Endothelial cell of umbilical vein (primary cell): ENCODE data around the gene RELN. TPM values are rescaled to one million over a fixed set of nuclear protein-coding genes. Genes with fewer than 3 reads are reported as not detected.

Source experiments
- BruUV-seq: library from RNA; stranded (reverse); fragments of 400-500 nt; replicated peaks from 2 replicates; lab custom pipeline; 2021; lab: Mats Ljungman, UMichigan
- CTCF ChIA-PET: fragments of 300-600, 350-600 bp; sonication (Branson Sonifier 250); formaldehyde crosslinking; loops from one replicate; lab custom pipeline; 2021; ENCODE audit warnings: antibody characterized with exemption, inconsistent platforms; lab: Charles Lee
- POLR2A ChIA-PET: fragments of 300-600, 350-600 bp; sonication (Branson Sonifier 250); formaldehyde crosslinking; loops from one replicate; lab custom pipeline; 2021; ENCODE audit warnings: antibody characterized with exemption, inconsistent platforms; lab: Charles Lee
- DNase-seq: peaks from one replicate; pipeline ENCODE4 v3.0.0-alpha.2; 2011; ENCODE audit warnings: low read depth, low spot score
- FAIRE-seq: peaks from 2 replicates; lab custom pipeline; 2011; peaks lifted over from hg19 to GRCh38; lab: Jason Lieb, UNC
- H2AFZ ChIP-seq: 2 replicates; pipeline ENCODE4 v1.6.0; 2012; ENCODE audit warnings: low read depth, low read length, control low read depth, inconsistent platforms
- H3K27ac ChIP-seq: 2 replicates; pipeline ENCODE4 v1.5.1; 2011; ENCODE audit warnings: low read depth, mild to moderate bottlenecking, control low read depth, low read length, moderate library complexity; ENCODE audit not compliant: insufficient read depth
- H3K27me3 ChIP-seq, 2 experiments: 2 replicates each; pipeline versions ENCODE4 v1.6.0 to v1.6.1; 2011; ENCODE audit warnings: low read length in 2 of 2, mixed read lengths in 1 of 2; ENCODE audit not compliant: control insufficient read depth in 2 of 2, insufficient read depth in 2 of 2
- H3K36me3 ChIP-seq, 2 experiments: 2 replicates in 1 of 2; 3 replicates in 1 of 2; pipeline ENCODE4 v1.5.1; 2011; ENCODE audit warnings: low read length in 2 of 2, mild to moderate bottlenecking in 1 of 2, moderate library complexity in 1 of 2; ENCODE audit not compliant: control insufficient read depth in 2 of 2, insufficient read depth in 2 of 2; ENCODE audit errors: extremely low read depth in 1 of 2
- H3K4me1 ChIP-seq: 3 replicates; pipeline ENCODE4 v1.5.1; 2011; ENCODE audit warnings: mild to moderate bottlenecking, low read length; ENCODE audit not compliant: control insufficient read depth, insufficient read depth; ENCODE audit errors: extremely low read depth
- H3K4me2 ChIP-seq: 2 replicates; pipeline ENCODE4 v1.6.1; 2011; ENCODE audit warnings: low read length, control low read depth, mixed read lengths; ENCODE audit not compliant: insufficient read depth
- H3K4me3 ChIP-seq, 3 experiments: fragments of 200-600 bp in 1 of 3; sonication (generic), shearing (Covaris generic) in 1 of 3; replicated peaks in 1 of 3; 2 replicates each; pipeline ENCODE4 v1.5.1; 2011 to 2016; ENCODE audit warnings: control low read depth in 3 of 3, low read length in 3 of 3, mild to moderate bottlenecking in 2 of 3, inconsistent platforms in 1 of 3, low read depth in 1 of 3, moderate library complexity in 1 of 3; ENCODE audit not compliant: insufficient read depth in 1 of 3
- H3K79me2 ChIP-seq: 2 replicates; pipeline ENCODE4 v1.6.0; 2012; ENCODE audit warnings: low read length, inconsistent platforms; ENCODE audit not compliant: control insufficient read depth, insufficient read depth
- H3K9ac ChIP-seq: replicated peaks from 2 replicates; pipeline ENCODE3; 2011; ENCODE audit warnings: low read length, control low read depth; ENCODE audit not compliant: insufficient read depth; ENCODE audit errors: extremely low read depth
- H3K9me1 ChIP-seq: replicated peaks from 3 replicates; pipeline ENCODE4 v1.6.0; 2011; ENCODE audit warnings: mild to moderate bottlenecking, low read length; ENCODE audit not compliant: control insufficient read depth, insufficient read depth; ENCODE audit errors: extremely low read depth
- H3K9me3 ChIP-seq: replicated peaks from 2 replicates; pipeline ENCODE4 v1.5.1; 2012; ENCODE audit warnings: low read length, inconsistent platforms; ENCODE audit not compliant: control insufficient read depth, insufficient read depth
- H4K20me1 ChIP-seq: replicated peaks from 2 replicates; pipeline ENCODE3; 2011; ENCODE audit warnings: mild to moderate bottlenecking, low read length; ENCODE audit not compliant: control insufficient read depth, insufficient read depth; ENCODE audit errors: extremely low read depth
- EZH2 ChIP-seq: IDR thresholded peaks from 2 replicates; pipeline ENCODE4 v1.6.1; 2012; ENCODE audit warnings: borderline replicate concordance, low read depth, mild to moderate bottlenecking, moderate library complexity, low read length, inconsistent platforms; ENCODE audit not compliant: severe bottlenecking
- FOS ChIP-seq: IDR thresholded peaks from 2 replicates; pipeline ENCODE4 v1.6.1; 2011; ENCODE audit warnings: mild to moderate bottlenecking, low read length, moderate library complexity, borderline replicate concordance; ENCODE audit not compliant: insufficient read depth
- GATA2 ChIP-seq: IDR thresholded peaks from 2 replicates; pipeline ENCODE4 v1.7.0; 2011; ENCODE audit warnings: low read depth, mild to moderate bottlenecking, moderate library complexity, mixed read lengths, low read length; ENCODE audit not compliant: insufficient read length, insufficient read depth
- JUN ChIP-seq: IDR thresholded peaks from 2 replicates; pipeline ENCODE4 v1.6.1; 2011; ENCODE audit warnings: borderline replicate concordance, low read depth; ENCODE audit not compliant: insufficient read length, insufficient read depth
- MYC ChIP-seq: IDR thresholded peaks from one replicate; pipeline ENCODE4 v1.6.1; 2011; ENCODE audit warnings: mild to moderate bottlenecking, low read depth, low read length
- POLR2A ChIP-seq: IDR thresholded peaks from 2 replicates; pipeline ENCODE4 v1.6.1; 2012; ENCODE audit warnings: low read depth, mild to moderate bottlenecking, control low read depth, low read length
- POLR2AphosphoS5 ChIP-seq: IDR thresholded peaks from 2 replicates; pipeline ENCODE4 v1.6.1; 2012; ENCODE audit warnings: low read depth, mild to moderate bottlenecking, control low read depth, low read length, moderate library complexity; ENCODE audit not compliant: insufficient read depth
- dilution Hi-C: fragments of 300-500 bp; cut with MboI; formaldehyde crosslinking; loops from one replicate; pipeline ENCODE4 v1.15.0; 2019; ENCODE audit warnings: low sequenced_read_pairs; ENCODE audit not compliant: extremely low pct_ligation_motif_present
- intact Hi-C: fragments of 100-400 bp; cut with micrococcal nuclease; formaldehyde crosslinking; loops from one replicate; pipeline ENCODE4 v1.10.0; 2022
- polyA plus RNA-seq, 4 experiments: library from polyadenylated mRNA; depleted of rRNA in 3 of 4; stranded (reverse) in 3 of 4; unstranded in 1 of 4; fragments of >200 nt; gene quantifications; 2 replicates each; pipeline versions ENCODE4 v1.2.1 to v1.2.3, GENCODE V29; 2011 to 2012; ENCODE audit warnings: missing spikeins in 1 of 4
- total RNA-seq: library from RNA; stranded (reverse); gene quantifications from 2 replicates; pipeline ENCODE4 v1.2.3, GENCODE V29; 2021
- TF ChIP-seq, protein P1 (sequence below), 2 donors: IDR thresholded peaks; 1 replicate in 1 of 2; 2 replicates in 1 of 2; pipeline ENCODE4 v1.5.1; 2011; ENCODE audit warnings: low read length in 2 of 2, mild to moderate bottlenecking in 2 of 2, moderate library complexity in 2 of 2, control low read depth in 1 of 2, inconsistent platforms in 1 of 2, low read depth in 1 of 2; ENCODE audit not compliant: insufficient read depth in 1 of 2; ENCODE audit errors: extremely low read depth in 1 of 2

Gene RELN
- total and polyA plus RNA-seq, 2 donors (not counting 3 experiments of a cell fraction or from before 2014, with no cell fraction given), result 0.15 to 0.22 TPM

DNA sequence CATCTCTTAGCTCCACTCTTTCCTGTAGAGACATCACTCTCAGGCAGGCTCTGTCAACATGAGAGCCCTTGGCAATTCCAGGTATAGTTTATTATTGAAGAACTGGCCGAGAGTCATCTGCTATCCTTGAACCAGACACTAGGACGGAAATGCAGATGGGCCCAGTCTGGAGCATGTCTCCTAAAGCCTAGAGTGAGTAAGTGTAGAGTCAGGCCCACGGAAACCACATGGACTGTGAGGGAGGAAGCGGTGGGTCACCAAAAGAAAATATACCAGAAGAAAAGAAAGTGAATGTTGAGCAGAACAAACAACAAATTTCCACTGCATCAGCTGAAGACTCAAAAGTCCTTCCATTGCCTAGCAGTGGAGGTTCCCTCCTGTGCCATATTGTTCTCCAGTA lies 15.7 kb upstream of the RELN start:
- DNase-seq (peak; percentile 36), FAIRE-seq (peak; percentile 89)
- peak overlapping the region; percentile 35 for H3K27ac ChIP-seq
- peak; percentile 62 for TF ChIP-seq POLR2AphosphoS5
- TF ChIP-seq MYC, result no peak
- no peak for TF ChIP-seq POLR2A
- no peak for TF ChIP-seq GATA2
- TF ChIP-seq EZH2, result no peak
- TF ChIP-seq JUN, result no peak
- peak; percentile 82 for TF ChIP-seq FOS
- TF ChIP-seq, protein P1, sequence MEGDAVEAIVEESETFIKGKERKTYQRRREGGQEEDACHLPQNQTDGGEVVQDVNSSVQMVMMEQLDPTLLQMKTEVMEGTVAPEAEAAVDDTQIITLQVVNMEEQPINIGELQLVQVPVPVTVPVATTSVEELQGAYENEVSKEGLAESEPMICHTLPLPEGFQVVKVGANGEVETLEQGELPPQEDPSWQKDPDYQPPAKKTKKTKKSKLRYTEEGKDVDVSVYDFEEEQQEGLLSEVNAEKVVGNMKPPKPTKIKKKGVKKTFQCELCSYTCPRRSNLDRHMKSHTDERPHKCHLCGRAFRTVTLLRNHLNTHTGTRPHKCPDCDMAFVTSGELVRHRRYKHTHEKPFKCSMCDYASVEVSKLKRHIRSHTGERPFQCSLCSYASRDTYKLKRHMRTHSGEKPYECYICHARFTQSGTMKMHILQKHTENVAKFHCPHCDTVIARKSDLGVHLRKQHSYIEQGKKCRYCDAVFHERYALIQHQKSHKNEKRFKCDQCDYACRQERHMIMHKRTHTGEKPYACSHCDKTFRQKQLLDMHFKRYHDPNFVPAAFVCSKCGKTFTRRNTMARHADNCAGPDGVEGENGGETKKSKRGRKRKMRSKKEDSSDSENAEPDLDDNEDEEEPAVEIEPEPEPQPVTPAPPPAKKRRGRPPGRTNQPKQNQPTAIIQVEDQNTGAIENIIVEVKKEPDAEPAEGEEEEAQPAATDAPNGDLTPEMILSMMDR (IDR thresholded peaks at IDR 0.05; ENCODE audit: extremely low read depth in 1 of 2, insufficient read depth in 1 of 2, low read depth in 1 of 2, low read length in 2 of 2), result no peak
- dilution Hi-C loops (no loop called here), intact Hi-C loops (no loop called here)
- H3K9me1 ChIP-seq, result peaks cover 2% of the 10 kb centered on the region
- peaks cover 0 to 4% of the 10 kb centered on the region in 2 experiments for H3K27me3 ChIP-seq
- H3K4me2 ChIP-seq, result no peak overlapping the region
- no peak overlapping the region for H3K9ac ChIP-seq
- H3K79me2 ChIP-seq, result no peaks in the 10 kb centered on the region
- ChIA-PET CTCF (interaction anchor here (0.6 to 1.2 kb wide), 2 partner anchors 14 to 23 kb away, joined by 3 to 4 read pairs; no protein-coding TSS in a partner anchor), POLR2A (no interaction called here)
- no peaks in the 10 kb centered on the region for H3K9me3 ChIP-seq
- BruUV-seq, result no TSS peak
- H3K36me3 ChIP-seq, result no peaks in the 10 kb centered on the region
- no peaks in the 10 kb centered on the region for H4K20me1 ChIP-seq
- H3K4me1 ChIP-seq, result peaks cover 4% of the 10 kb centered on the region
- H3K4me3 ChIP-seq, result no peak overlapping the region
- H2AFZ ChIP-seq, result peak overlapping the region; percentile 69
